GM21528 (cell line): ENCODE measurements around the gene UBL4A.
A peak's percentile ranks its signal among the peaks of the same experiment; 100 is the strongest.

Source experiments
- ATAC-seq: cut with Tn5 transposase; IDR thresholded peaks from one replicate; pipeline ENCODE4 v1.9.1; 2021; ENCODE audit warnings: mild to moderate bottlenecking, moderate library complexity; ENCODE audit not compliant: unreplicated experiment, low FRiP score

The UBL4A gene

GRCh38 chrX:154484255-154485149, 1.9 kb downstream of the UBL4A start:
- no peak for ATAC-seq

DNA sequence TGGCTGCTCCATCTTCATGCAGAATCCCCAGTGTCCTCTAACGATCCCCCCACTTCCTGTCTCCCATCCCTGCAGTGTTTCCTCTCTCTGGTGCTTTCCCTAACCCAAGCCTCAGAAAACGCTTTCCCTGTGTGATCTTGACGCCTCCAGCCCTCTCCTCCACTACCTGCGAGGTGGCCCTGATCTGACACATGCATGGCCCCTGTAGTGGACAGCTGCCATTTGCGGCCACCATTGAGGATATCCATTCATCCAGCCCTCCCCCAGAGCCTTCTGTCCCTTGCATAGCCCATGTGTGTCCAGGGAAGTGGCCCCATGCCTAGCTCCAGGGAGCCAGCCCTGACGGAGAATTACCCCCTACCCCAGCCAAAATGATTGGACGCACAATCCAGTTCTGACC, 3.1 kb downstream of the UBL4A start:
- no peak for ATAC-seq

- ATAC-seq, result no peak
Measured at GRCh38 chrX:154482786-154483185, 3.6 kb downstream of the UBL4A start.

GRCh38 chrX:154481911-154482601, 4.4 kb downstream of the UBL4A start:
- ATAC-seq, result no peak

DNA sequence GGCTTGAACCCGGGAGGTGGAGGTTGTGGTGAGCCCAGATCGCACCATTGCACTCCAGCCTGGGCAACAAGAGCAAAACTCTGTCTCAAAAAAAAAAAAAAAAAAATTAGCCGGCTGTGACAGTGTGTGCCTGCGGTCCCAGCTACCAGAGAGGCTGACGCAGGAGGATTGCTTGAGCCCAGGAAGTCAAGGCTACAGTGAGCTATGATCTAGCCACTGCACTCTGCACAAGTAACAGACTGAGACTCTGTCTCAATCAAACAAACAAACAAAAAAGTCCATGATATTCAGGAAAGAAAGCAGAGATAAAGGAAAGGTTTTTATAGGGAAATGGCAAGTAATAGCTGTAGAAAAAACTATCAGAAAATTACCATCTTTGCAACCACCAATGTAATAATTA, 5.2 kb downstream of the UBL4A start:
- ATAC-seq, result no peak

DNA sequence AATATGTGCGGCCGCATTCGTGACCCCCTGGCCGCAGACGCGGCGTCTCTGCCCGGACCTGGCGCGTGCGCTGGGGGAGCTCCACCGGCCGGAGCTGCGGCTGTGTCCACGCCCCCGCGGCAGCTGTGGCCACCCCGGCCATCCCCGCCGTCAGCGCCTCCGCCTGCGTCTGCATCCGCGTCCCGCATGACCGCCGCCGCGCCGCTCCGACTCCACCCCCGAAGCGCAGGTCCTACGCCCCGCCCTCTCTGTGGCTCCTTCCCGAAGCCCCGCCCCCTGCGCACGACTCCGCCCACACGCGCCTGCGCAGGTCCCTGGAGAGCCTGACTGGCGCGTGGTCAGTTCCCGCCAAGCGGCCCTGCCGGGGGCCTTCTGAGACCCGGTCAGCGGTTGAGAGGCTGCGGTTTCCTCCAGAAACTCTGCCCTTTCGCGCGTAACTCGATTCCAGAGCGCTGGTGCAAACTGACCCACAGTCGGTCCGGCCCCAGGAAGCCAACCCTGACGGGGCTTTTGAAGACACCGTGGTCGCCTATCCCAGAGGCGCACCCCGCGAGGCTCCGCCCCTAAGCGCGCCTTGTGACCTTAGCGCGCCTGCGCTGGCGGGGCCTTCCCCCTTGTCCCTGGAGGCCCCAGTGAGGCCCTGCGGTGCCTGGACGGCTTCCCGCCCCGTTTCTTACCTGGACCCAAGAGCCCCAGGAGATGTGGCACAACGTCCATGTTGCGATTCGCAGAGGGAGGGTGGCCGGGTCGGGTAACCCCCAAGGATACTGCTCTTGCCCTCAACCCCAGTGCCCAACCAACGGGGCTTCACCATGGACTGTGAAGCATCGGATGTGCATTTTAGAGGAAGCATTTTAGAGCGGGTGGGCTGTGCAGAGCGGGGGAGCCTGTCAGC, 7.4 kb downstream of the UBL4A start, which contains the start of gene LAGE3:
LAGE3 (minus strand) TSS at position 554 of the 895 bp plus-strand sequence; CDS start at position 188, 366 bp downstream.
- peak; percentile 82 for ATAC-seq

DNA sequence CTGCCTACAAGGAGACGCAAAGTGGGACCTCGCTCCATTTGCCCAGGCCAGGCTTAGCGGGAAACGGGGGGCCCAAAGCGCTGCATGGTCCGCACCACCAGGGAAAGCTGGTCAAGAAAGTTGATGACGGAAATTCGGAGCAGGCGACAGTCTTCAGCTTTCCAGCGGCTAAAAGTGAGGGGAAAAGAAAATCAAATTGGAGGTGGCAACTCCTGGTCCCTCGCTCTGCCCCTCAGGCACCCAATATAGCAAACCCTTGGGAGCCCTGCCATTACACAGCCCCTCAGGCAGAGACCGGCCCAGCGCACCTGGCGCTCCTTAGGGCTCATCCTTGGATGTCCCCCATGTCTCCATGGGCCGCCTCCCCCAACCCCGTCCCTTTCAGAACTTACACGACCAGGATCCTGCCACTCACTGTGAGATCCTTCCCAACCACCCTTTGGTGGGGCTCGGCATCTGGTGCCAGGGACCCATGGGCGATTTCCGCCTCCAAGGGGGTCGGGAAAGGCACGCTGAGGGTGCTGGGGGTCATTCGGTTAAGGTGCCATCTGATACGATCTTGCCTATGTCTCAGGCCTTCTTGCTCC, 8.4 kb downstream of the UBL4A start:
- ATAC-seq, result no peak

DNA sequence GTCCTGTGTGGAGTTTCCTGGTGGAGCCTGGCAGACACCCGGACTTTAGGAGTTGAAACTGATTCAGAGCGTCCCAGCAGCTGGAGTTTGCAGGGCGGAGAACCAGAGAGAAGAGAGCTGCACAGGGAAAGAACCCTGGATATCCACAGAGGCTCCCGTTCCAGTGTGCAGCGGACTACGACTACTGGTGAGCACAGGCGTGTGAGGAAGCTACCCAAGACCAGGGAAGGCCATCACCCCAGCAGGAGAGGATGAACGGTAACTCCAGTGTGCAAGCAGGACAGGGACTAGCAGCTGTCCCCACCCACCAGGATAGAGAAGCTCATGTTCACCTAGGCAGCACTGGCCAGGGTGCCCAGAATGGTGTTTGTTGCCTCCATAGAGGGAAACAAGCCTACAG, 9.6 kb downstream of the UBL4A start:
- no peak for ATAC-seq

DNA sequence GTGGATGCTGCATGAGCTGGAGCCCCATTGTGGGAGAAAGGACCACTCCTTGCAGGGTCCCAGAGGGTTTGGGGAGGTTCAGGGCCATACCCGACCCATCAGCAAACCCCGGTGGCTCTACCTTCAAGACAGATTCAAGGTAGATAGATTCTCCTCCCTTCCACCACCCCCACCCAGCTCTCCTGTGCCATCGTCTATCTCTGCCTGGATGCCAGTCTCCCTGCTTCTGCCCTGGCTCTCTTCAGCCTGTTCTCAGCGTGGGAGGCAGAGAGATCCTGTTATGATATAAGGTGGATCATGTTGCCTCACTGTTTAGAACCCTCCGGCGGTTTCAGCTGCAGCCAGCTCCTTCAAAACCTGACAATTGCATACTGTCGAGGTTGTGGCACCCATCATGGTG, 12.7 kb downstream of the UBL4A start:
- ATAC-seq, result no peak

DNA sequence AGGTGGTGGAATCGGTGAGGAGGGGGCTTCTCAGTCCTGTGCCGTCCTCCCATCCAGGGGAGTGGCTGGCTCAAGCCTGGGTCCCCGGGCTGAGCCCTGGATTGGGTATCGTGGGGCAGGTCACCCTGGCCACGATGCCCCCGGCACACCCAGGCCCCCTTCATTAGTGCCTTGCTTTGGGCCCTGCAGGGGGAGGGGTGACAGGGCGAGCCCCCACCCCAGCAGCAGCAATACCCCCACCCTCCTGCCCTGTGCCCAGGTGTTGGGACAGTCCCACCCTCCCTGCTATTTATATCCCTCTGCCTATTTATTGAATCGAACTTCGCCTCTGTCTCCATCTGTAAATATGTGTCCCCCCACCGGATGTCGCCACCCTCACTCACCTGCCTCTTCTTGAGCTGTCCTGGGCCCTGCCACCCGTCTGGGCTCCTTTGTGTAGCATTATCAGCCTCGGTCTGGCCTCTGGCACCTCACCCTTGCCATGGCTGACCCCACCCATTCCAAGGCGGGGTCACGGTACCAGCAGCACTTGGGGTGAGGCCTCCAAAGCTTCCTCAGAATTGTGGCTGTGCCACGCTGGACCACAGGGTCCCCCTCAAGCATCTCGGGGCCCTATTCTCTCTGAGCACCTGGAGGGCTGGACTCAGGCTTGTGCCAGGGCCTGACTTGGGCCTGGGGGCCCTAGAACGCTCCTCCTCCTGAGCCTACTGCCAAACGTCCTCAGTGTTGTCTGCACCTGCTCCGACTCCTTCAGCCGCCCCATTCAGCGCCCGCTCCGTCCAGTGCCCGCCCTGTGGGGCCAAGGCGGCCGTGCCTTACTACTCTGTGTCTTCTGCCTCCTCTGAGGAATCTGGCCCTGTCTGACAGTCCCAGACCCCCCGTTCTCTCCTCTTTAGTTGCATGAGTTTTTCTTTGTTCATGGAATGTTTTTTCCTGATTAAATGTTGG, 13.5 kb downstream of the UBL4A start:
- ATAC-seq, result no peak

- ATAC-seq, result no peak
Measured at GRCh38 chrX:154471839-154472684, 14.4 kb downstream of the UBL4A start.

DNA sequence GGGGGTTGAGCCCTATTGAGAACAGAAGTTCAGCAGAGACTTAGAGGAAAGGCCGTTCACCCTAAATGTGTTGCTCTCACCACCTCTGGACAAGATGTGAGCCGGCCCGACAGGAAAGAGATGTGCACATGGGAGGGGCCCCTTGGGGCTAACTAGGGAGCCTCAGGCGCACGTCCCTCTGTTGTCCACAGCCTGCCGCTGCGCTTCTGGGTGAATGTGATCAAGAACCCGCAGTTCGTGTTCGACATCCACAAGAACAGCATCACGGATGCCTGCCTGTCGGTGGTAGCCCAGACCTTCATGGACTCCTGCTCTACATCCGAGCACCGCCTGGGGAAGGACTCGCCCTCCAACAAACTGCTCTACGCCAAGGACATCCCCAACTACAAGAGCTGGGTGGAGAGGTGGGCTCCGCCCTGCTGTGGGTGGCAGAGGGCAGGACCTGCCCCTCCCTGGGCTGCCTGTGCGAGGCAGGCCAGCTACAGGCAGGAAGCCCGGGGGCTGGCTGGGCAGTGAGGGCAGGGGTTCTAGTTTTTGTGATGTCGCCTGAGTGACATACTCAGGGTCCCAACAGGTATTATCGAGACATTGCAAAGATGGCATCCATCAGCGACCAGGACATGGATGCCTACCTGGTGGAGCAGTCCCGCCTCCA, 15.4 kb downstream of the UBL4A start:
- no peak for ATAC-seq

- no peak for ATAC-seq
Measured at GRCh38 chrX:154470434-154470833, 16.0 kb downstream of the UBL4A start.

- no peak for ATAC-seq
Measured at GRCh38 chrX:154469880-154470279, 16.5 kb downstream of the UBL4A start.

GRCh38 chrX:154469114-154469513, 17.3 kb downstream of the UBL4A start:
- no peak for ATAC-seq

- no peak for ATAC-seq
Measured at GRCh38 chrX:154468217-154468616, 18.2 kb downstream of the UBL4A start.

- no peak for ATAC-seq
Measured at GRCh38 chrX:154467556-154467955, 18.9 kb downstream of the UBL4A start.

- ATAC-seq, result no peak
Measured at GRCh38 chrX:154466907-154467306, 19.5 kb downstream of the UBL4A start.
